Fibroblast of lung (primary cell): Measurements from ENCODE around the gene TMEM150A.

ENCODE experiments used
- EZH2 ChIP-seq: IDR thresholded peaks from 2 replicates; pipeline ENCODE4 v1.5.1; 2012; ENCODE audit warnings: low read length, control low read depth, mild to moderate bottlenecking; ENCODE audit errors: missing control alignments
- TF ChIP-seq, protein P1 (sequence below), 2 donors: IDR thresholded peaks in 1 of 2; conservative IDR thresholded peaks in 1 of 2; 1 replicate in 1 of 2; 2 replicates in 1 of 2; pipeline ENCODE4 v1.5.1; 2011 to 2012; ENCODE audit warnings: low read length in 2 of 2, control low read depth in 1 of 2, inconsistent platforms in 1 of 2, low read depth in 1 of 2, mild to moderate bottlenecking in 1 of 2

GRCh38 chr2:85600951-85601770, 1.3 kb downstream of the TMEM150A start:
- TF ChIP-seq, protein P1, sequence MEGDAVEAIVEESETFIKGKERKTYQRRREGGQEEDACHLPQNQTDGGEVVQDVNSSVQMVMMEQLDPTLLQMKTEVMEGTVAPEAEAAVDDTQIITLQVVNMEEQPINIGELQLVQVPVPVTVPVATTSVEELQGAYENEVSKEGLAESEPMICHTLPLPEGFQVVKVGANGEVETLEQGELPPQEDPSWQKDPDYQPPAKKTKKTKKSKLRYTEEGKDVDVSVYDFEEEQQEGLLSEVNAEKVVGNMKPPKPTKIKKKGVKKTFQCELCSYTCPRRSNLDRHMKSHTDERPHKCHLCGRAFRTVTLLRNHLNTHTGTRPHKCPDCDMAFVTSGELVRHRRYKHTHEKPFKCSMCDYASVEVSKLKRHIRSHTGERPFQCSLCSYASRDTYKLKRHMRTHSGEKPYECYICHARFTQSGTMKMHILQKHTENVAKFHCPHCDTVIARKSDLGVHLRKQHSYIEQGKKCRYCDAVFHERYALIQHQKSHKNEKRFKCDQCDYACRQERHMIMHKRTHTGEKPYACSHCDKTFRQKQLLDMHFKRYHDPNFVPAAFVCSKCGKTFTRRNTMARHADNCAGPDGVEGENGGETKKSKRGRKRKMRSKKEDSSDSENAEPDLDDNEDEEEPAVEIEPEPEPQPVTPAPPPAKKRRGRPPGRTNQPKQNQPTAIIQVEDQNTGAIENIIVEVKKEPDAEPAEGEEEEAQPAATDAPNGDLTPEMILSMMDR (conservative IDR thresholded peaks at IDR 0.05 in 1 of 2, IDR thresholded peaks at IDR 0.05 in 1 of 2; ENCODE audit: low read depth in 1 of 2, low read length in 2 of 2): no peak
- TF ChIP-seq EZH2: no peak
